RCC 7860 (cell line): ENCODE measurements around the gene NBEAL2.
"Not testable (repeated sequence)": the region's sequence is repeated elsewhere in the genome, so short reads cannot be mapped to it uniquely, and the experiment has no call there.

ENCODE experiments used
- DNase-seq: peaks from one replicate; pipeline ENCODE4 v3.0.0-alpha.2; 2015; ENCODE audit warnings: low spot score
- FAIRE-seq: peaks from 2 replicates; lab custom pipeline; 2012; peaks lifted over from hg19 to GRCh38; lab: Jason Lieb, UNC

NBEAL2 gene

GRCh38 chr3:46959161-46959511 lies 20.3 kb upstream of the NBEAL2 start:
- DNase-seq (no peak), FAIRE-seq (no peak)

GRCh38 chr3:46960081-46960701 lies 19.3 kb upstream of the NBEAL2 start:
- FAIRE-seq: no peak
- DNase-seq: no peak

GRCh38 chr3:46960835-46961234 lies 18.6 kb upstream of the NBEAL2 start:
- no peak for FAIRE-seq
- no peak for DNase-seq

- no peak for DNase-seq
- FAIRE-seq: no peak
Measured at GRCh38 chr3:46962427-46962826, 17.0 kb upstream of the NBEAL2 start.

GRCh38 chr3:46962990-46963389 lies 16.5 kb upstream of the NBEAL2 start:
- no peak for FAIRE-seq
- no peak for DNase-seq

- not testable (repeated sequence) for DNase-seq, FAIRE-seq
Measured at GRCh38 chr3:46964038-46964590, 15.4 kb upstream of the NBEAL2 start.

GRCh38 chr3:46965151-46965550 lies 14.3 kb upstream of the NBEAL2 start:
- no peak for DNase-seq
- FAIRE-seq: no peak

GRCh38 chr3:46966811-46967210 lies 12.7 kb upstream of the NBEAL2 start:
- no peak for FAIRE-seq
- DNase-seq: no peak

GRCh38 chr3:46968783-46969428 lies 10.6 kb upstream of the NBEAL2 start:
- DNase-seq (no peak), FAIRE-seq (no peak)

- FAIRE-seq: peak; percentile 89
- peak; percentile 57 for DNase-seq
Measured at GRCh38 chr3:46970391-46971091, 8.9 kb upstream of the NBEAL2 start.

GRCh38 chr3:46971151-46971550 lies 8.3 kb upstream of the NBEAL2 start:
- FAIRE-seq (no peak), DNase-seq (no peak)

- DNase-seq (no peak), FAIRE-seq (no peak)
Measured at GRCh38 chr3:46971742-46972141, 7.7 kb upstream of the NBEAL2 start.

GRCh38 chr3:46972396-46972795 lies 7.1 kb upstream of the NBEAL2 start:
- FAIRE-seq: no peak
- no peak for DNase-seq

- no peak for DNase-seq
- FAIRE-seq: no peak
Measured at GRCh38 chr3:46974421-46975171, 4.9 kb upstream of the NBEAL2 start.

GRCh38 chr3:46976326-46977190 lies 2.9 kb upstream of the NBEAL2 start, which contains the start of gene CCDC12:
Gene CCDC12 (minus strand): TSS chr3:46976745. CDS start chr3:46976732, 13 bp downstream.
- peak; percentile 77 for FAIRE-seq
- DNase-seq: peak; percentile 97

- FAIRE-seq: no peak
- no peak for DNase-seq
Measured at GRCh38 chr3:46977811-46978195, 1.7 kb upstream of the NBEAL2 start.

- DNase-seq: no peak
- no peak for FAIRE-seq
Measured at GRCh38 chr3:46978381-46978780, 1.1 kb upstream of the NBEAL2 start.

GRCh38 chr3:46979958-46980497 lies 562 bp downstream of the NBEAL2 start:
- DNase-seq (no peak), FAIRE-seq (no peak)

GRCh38 chr3:46981932-46982471 lies 2.5 kb downstream of the NBEAL2 start:
- DNase-seq (no peak), FAIRE-seq (no peak)

- DNase-seq: no peak
- no peak for FAIRE-seq
Measured at GRCh38 chr3:46982546-46982945, 3.1 kb downstream of the NBEAL2 start.
